Putamen (tissue), 1 donor: ENCODE results near the gene SEPTIN5.
"Not testable (repeated sequence)": the region's sequence is repeated elsewhere in the genome, so short reads cannot be mapped to it uniquely, and the experiment has no call there.

ENCODE experiments used
- DNase-seq: peaks from one replicate; pipeline ENCODE4 v3.0.0-alpha.2; 2016; ENCODE audit warnings: low spot score

Gene SEPTIN5

GRCh38 chr22:19720150-19720827 is 6.0 kb downstream of the SEPTIN5 start:
- no peak for DNase-seq

GRCh38 chr22:19720999-19721329 is 6.7 kb downstream of the SEPTIN5 start:
- no peak for DNase-seq

- no peak for DNase-seq
These were observed 7.3 kb downstream of the SEPTIN5 start for GRCh38 chr22:19721330-19722177.

GRCh38 chr22:19722178-19722981 is 8.1 kb downstream of the SEPTIN5 start:
- DNase-seq: no peak

- DNase-seq: no peak
These were observed 8.6 kb downstream of the SEPTIN5 start for GRCh38 chr22:19722982-19723231.

- DNase-seq: no peak
These were observed 9.1 kb downstream of the SEPTIN5 start, which contains the start of gene GP1BB for GRCh38 chr22:19723232-19723982. TSS of gene GP1BB (plus strand) at chr22:19723539. CDS start at chr22:19723570, 31 bp downstream.

GRCh38 chr22:19723983-19724827 is 9.9 kb downstream of the SEPTIN5 start:
- no peak for DNase-seq

GRCh38 chr22:19724927-19725661 is 10.8 kb downstream of the SEPTIN5 start:
- no peak for DNase-seq

- not testable (repeated sequence) for DNase-seq
These were observed 11.9 kb downstream of the SEPTIN5 start for GRCh38 chr22:19726064-19726788.

GRCh38 chr22:19727310-19728150 is 13.2 kb downstream of the SEPTIN5 start:
- no peak for DNase-seq

- no peak for DNase-seq
These were observed 14.0 kb downstream of the SEPTIN5 start for GRCh38 chr22:19728271-19728670.

GRCh38 chr22:19728836-19729235 is 14.5 kb downstream of the SEPTIN5 start:
- no peak for DNase-seq

GRCh38 chr22:19729507-19729906 is 15.2 kb downstream of the SEPTIN5 start:
- no peak for DNase-seq

GRCh38 chr22:19730198-19730597 is 15.9 kb downstream of the SEPTIN5 start:
- no peak for DNase-seq

- DNase-seq: peak; percentile 58
These were observed 16.5 kb downstream of the SEPTIN5 start for GRCh38 chr22:19730655-19731360.

- no peak for DNase-seq
These were observed 17.2 kb downstream of the SEPTIN5 start for GRCh38 chr22:19731361-19732135.

GRCh38 chr22:19732403-19733113 is 18.3 kb downstream of the SEPTIN5 start:
- no peak for DNase-seq
